GM10847 (cell line): ENCODE data around the gene ABCD3.

Experiments
- POLR2A ChIP-seq: IDR thresholded peaks from 2 replicates; pipeline ENCODE4 v1.6.1; 2011; ENCODE audit not compliant: insufficient read length; ENCODE audit errors: extremely low read depth

The ABCD3 gene

DNA sequence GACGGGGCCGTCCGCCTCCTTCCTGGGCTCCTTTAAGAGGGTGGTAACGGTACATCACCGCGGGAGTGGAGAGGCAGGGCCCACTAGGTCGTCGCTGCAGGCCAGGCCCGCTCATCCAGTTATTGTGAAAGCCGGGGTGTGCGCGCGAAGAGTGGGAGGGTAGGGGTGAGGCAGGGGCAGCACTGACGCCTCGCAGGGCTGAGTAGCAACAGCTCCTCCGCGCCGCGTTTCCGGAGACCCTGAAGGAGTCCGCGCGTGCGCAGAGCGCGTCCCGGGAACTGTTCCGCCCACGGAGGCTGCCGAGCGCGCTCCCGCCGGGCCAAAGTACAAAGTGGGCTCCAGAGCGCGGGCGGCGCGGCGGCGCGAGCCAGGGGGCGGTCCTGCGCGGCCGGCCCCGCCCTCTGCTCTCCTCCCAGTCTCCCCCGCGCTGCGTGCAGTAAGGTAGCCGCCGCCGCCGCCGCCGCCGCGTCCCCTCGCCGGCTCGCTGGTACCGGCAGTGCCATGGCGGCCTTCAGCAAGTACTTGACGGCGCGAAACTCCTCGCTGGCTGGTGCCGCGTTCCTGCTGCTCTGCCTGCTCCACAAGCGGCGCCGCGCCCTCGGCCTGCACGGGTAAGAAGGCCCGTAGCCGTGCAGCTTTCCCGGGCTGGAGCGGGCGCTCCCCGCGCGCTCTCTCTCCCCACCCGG, at the start of gene ABCD3:
ABCD3 (plus strand) TSS at position 412 of the 686 bp plus-strand sequence; CDS start at position 502, 90 bp downstream.
- TF ChIP-seq POLR2A = peak; percentile 77

DNA sequence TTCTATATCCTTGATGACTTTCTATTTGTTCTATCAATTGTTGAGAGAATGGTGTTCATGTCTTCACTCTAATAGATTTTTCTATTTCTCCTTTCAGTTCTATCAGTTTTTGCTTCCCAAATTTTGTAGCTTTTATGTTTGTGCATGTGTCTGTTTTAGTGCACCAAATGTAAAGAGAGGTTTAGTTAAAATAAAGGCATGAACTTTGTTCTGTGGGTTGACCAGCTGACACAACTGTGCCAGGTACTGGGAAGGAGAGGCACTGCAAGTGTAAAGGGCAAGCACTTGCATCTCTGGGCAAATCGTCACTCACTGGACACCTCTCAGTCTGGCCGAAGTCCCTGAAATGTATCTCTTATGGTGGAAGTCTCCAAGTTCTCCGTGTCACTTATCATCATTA, 38.6 kb upstream of the ABCD3 start:
- TF ChIP-seq POLR2A = no peak

DNA sequence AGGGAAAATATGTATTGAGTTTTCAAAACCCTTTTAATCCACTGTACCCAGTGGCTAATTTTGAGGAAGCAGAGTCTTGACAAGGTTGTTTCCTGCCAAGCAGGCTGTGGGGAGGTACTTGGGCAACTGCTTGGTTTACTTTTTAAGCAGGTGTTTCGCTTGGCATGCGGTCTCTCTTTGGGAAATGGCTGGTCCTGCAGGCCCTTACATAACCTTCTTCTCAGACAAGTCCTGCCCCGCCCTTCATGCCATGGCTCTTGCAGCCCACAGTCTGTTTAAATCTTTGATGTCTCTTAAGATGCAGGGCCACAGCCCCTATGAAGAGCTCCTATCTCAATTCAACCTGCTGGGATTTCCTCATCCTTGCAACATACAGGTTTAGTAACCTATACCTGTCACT, 36.0 kb upstream of the ABCD3 start:
- no peak for TF ChIP-seq POLR2A

DNA sequence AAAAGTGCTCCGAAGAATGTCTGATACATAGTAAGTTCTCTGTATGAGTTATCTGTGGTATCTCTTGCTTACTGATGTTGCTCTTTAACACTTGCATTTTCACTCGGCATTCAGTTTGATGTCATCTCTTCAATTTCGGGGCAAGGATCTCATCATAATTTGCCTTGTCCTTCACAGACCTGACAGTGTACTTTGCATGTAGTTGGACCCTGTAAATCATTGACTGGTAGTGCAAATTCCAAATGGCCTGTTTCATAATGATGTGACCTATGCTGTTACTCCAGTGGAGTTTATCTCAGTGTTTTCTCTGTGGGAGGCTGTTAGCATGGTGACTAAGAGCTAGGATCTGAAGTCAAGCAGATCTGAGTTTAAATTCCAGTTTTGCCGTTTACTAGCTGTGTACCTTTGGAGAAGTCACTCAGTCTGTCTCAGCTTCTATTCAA, 34.2 kb upstream of the ABCD3 start:
- no peak for TF ChIP-seq POLR2A

DNA sequence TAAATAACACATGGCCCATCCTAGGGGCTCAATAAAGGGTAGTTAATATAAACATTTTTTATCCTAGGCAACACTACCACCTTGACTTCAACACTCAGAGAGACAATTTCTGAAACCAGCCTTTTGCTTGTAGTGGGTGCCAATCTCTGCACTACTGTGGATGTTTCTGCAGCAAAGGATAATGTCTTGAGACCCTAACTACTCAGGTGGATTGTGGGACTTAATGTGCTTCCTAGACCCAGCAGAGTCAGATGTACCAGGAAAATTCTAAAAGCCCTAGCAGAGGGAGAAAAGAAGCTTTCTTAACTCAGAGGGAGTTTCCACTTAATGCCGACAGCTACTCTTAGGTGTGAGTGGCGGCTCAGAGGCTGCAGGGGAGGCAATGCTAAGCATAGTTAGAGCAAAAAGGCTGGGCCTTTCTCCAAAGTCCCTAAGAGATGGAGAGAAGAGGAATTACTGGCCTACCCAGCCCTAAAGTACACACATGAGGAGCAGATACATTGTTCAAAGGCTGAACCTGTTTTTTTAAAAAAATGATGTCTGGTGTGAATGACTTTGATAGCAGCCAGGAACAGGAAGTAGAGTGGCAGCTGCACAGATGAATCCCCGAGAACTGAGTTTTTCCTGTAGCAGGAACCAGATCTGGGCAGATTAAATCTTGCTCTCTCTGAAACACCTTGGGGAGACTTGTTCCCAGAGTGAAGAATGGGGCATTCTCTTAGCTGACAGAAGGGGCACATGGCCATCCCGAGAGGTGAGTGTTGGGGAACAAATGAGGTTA, 33.5 kb upstream of the ABCD3 start:
- TF ChIP-seq POLR2A = no peak

DNA sequence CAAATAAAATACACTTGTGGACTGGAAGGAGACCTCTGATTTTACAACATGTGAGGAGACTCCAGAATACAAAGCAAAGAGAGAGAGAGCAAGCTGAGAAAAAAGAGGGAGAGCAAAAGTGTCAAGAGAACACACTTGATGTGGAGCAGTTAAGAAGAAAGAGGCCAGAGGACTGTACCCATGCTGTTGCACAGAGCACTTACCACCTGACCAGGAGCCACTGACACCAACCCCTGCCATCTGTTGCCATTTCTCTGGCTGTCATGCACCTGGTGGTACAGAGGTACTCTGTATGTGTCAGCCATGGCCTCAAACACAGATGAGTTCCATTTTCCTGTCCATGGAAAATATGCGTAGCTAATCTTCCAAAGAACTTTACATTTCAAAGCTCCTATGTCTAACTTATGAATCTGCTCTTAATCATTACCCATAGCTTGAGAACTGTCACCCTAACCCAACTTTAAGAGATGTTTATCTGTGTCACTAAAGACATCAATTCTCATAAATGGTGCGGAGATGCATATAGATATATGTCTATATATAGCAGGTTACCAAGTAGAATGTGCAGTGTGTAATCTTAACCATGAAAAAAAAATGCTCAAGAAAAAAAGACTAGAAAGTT, 32.8 kb upstream of the ABCD3 start:
- no peak for TF ChIP-seq POLR2A

DNA sequence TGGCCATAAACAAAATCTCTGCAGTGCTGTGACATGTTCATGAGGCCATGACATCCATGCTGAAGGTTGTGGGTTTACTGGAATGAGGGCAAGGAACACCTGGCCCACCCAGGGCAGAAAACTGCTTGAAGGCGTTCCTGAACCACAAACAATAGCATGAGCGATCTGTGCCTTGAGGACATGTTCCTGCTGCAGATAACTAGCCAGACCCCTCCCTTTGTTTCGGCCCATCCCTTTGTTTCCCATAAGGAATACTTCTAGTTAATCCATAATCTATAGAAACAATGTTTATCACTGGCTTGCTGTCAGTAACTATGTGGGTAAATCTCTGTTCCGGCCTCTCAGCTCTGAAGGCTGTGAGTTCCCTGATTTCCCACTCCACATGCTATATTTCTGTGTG, 28.9 kb upstream of the ABCD3 start:
- TF ChIP-seq POLR2A = no peak

DNA sequence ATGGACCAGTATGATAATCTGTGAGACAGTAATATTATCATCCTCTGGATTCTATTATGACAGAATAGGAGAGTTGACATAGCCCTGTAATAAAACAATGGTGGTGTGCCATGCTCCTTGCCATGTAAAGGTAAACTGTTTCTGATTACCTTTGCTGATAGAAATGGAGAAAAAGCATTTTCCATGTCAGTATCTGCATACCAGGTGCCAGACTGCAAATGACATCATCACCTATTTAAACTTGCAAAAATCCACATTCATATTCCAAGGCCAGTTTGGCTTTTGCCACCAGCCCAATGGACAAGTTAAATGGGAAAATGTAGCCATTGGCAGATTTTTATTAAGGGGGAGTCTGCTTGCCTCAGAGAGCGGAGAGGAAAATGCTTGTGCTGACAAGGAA, 23.9 kb upstream of the ABCD3 start:
- TF ChIP-seq POLR2A = no peak

DNA sequence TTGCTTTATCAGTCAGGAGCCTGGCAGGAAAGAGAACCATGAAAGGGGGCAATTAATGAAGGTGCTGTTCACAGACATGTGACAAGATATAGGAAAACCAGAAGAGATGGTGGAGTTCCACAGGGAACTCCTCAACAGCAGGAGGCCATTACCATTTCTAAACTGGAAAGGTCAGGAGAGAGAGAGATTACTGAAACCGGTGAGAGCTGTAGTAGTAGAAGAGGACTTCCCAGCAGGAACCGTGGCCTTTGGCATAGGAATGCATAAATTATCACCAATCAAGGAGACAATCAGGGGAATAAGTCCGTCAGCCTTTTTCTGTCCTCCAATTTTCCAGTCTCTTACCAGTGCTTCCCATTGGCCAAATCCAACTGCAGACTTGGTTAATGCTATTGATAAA, 23.0 kb upstream of the ABCD3 start:
- no peak for TF ChIP-seq POLR2A

DNA sequence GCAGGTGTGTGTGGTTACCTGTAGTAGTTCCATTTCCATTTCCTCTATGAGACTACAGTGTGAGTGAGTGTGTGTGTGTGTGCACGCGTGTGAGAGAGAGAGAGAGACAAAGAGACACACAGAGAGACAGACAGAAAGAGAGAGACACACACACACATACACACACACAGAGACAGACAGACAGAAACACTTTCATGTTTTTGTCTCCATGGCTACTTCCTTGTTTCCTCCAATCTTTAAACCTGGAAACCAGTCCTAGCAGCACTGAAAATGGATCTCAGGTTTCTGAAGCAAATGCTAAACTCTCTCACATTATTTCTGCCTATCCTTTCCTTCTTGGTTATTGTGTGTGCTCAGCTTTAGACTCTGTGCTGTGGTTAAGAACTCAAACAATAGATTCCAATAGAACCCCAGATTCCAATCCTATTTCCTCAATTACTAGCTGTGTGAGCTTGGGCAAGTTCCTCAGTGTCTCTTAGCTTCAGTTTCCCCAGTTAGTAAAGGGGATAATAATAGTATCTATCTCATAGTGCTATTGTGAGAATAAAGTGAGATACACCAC, 22.4 kb upstream of the ABCD3 start:
- TF ChIP-seq POLR2A = no peak

DNA sequence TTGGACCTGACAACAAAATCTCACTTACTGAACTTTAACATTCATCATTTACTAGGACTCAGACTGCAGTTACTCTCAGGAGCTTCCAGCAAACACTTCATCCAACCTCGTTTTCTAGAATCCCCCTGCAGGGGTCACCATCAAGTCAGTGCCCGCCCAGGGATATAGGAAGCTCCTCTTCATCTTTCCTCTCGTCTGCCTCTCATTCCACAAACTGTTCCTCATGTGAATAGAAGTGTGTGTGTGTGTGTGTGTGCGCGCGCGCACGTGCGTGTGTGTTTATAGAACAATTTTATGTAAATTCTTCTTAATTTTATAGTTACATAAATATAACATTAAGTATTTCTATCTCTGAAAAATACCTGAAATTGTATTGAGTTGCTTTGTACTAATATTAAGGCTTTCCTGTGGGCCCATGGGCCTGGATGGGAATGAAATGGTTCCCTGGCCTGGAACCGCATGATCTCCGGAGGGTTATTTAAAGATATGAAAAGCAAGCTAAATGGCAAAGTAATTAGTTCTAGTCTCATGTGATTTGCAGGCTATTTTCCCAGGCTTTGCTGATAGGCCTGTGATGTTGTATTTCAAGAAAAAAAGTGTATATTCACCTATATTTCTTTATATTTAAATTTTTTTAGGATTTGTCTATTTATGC, 21.7 kb upstream of the ABCD3 start:
- TF ChIP-seq POLR2A = no peak

DNA sequence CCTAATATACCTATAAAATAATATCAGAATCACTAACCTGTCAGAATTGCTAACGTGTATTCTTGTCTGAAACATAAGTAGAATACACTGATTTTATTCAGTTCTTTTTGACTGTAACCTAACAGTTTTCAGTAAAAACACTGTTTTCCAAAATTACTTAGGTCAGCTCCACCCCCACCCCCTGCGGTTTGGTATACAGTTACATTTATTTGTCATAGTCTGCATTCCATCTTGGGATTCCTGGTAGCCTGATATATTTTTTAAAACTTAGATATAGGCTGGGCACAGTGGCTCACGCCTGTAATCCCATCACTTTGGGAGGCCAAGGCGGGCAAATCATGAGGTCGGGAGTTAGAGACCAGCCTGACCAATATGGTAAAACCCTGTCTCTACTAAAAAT, 19.8 kb upstream of the ABCD3 start:
- TF ChIP-seq POLR2A = no peak

DNA sequence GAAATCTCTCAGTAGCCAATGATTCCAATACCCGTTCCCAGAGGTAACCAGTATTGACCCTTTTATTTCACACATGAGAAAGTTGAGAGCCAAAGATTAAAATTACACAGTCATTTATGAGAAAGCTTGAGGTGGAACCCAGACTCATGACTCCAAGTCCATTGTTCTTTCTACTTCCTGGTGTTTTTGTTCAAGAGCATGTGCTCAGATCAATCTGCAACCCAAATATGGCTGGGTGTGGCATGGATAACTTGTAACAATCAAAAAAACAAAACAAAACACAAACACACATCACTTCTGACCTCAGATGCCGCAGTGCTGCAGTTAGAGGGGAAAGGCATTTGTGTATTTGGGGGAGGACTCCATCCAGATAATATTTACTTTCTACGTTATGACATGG, 18.7 kb upstream of the ABCD3 start:
- TF ChIP-seq POLR2A = no peak

DNA sequence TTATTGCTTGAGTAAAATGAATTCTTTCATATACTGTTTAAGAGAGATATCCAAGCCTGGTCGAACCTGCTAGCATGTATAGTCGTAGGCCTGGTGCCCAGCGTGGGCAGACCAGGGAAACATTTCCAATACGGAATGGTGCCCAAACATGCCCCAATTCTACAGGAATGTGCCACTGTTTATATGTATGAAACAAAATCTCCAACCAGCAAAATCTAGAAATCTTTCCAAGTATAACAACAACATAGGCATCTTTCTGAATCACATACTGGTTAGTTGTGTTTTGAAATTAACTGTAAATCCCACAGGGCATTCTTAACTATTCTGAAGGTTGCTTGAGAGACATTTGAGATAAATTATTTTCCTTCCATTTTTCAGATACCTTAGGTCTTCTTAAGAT, 17.0 kb upstream of the ABCD3 start:
- TF ChIP-seq POLR2A = no peak

DNA sequence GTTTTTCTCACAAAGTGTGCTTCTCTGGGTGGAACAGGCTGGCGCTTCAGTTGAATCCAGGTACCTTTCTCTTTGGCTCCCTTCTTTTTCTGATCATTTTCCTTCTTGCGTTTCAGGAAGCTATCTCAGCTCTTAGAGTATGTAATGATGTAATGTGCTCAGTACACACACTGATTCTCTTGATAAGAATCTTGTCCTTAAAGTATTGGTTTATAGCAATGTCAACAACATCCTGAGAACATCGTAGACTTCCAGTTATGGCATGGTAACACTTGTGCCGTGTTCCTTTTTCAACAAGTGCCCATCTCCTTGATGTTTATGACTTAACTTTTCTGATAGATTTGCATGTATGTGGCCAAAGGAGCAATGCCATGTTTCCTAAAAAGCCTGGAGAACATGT, 11.7 kb upstream of the ABCD3 start:
- TF ChIP-seq POLR2A = no peak
